ENCODE data around the gene GPC6.

GRCh38 chr13:94113245-94113644 is 886.6 kb downstream of the GPC6 start:
- TF ChIP-seq, protein P1, sequence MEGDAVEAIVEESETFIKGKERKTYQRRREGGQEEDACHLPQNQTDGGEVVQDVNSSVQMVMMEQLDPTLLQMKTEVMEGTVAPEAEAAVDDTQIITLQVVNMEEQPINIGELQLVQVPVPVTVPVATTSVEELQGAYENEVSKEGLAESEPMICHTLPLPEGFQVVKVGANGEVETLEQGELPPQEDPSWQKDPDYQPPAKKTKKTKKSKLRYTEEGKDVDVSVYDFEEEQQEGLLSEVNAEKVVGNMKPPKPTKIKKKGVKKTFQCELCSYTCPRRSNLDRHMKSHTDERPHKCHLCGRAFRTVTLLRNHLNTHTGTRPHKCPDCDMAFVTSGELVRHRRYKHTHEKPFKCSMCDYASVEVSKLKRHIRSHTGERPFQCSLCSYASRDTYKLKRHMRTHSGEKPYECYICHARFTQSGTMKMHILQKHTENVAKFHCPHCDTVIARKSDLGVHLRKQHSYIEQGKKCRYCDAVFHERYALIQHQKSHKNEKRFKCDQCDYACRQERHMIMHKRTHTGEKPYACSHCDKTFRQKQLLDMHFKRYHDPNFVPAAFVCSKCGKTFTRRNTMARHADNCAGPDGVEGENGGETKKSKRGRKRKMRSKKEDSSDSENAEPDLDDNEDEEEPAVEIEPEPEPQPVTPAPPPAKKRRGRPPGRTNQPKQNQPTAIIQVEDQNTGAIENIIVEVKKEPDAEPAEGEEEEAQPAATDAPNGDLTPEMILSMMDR (IDR thresholded peaks at IDR 0.05 in 8 of 11, conservative IDR thresholded peaks at IDR 0.05 in 3 of 11): no peak
- no peak for TF ChIP-seq POLR2AphosphoS5 (IDR thresholded peaks at IDR 0.05)
